IPS-20b (cell line): ENCODE results near the gene UCK2.
"Not testable (repeated sequence)": the region's sequence is repeated elsewhere in the genome, so short reads cannot be mapped to it uniquely, and the experiment has no call there.

Source experiments
- H3K27ac ChIP-seq: one replicate; pipeline ENCODE4 v1.5.1; 2013; ENCODE audit warnings: low read length
- H3K27me3 ChIP-seq: 2 replicates; pipeline ENCODE4 v1.6.1; 2013; ENCODE audit warnings: mild to moderate bottlenecking, low read length, inconsistent platforms; ENCODE audit not compliant: insufficient read depth
- H3K36me3 ChIP-seq: 2 replicates; pipeline ENCODE4 v1.6.1; 2013; ENCODE audit warnings: low read depth, mild to moderate bottlenecking, inconsistent platforms, low read length, moderate library complexity; ENCODE audit not compliant: insufficient read depth
- H3K4me1 ChIP-seq: 2 replicates; pipeline ENCODE4 v1.6.1; 2013; ENCODE audit warnings: mild to moderate bottlenecking, control low read depth, inconsistent platforms, low read length, moderate library complexity; ENCODE audit not compliant: insufficient read depth
- H3K4me3 ChIP-seq: 2 replicates; pipeline ENCODE4 v1.5.1; 2013; ENCODE audit warnings: mild to moderate bottlenecking, low read length, inconsistent platforms
- H3K9ac ChIP-seq: 2 replicates; pipeline ENCODE4 v1.6.1; 2013; ENCODE audit warnings: low read depth, mild to moderate bottlenecking, inconsistent platforms, low read length, moderate library complexity
- H3K9me3 ChIP-seq: 2 replicates; pipeline ENCODE4 v1.6.1; 2013; ENCODE audit warnings: mild to moderate bottlenecking, low read depth, low read length, inconsistent platforms; ENCODE audit not compliant: insufficient read depth

The UCK2 gene

DNA sequence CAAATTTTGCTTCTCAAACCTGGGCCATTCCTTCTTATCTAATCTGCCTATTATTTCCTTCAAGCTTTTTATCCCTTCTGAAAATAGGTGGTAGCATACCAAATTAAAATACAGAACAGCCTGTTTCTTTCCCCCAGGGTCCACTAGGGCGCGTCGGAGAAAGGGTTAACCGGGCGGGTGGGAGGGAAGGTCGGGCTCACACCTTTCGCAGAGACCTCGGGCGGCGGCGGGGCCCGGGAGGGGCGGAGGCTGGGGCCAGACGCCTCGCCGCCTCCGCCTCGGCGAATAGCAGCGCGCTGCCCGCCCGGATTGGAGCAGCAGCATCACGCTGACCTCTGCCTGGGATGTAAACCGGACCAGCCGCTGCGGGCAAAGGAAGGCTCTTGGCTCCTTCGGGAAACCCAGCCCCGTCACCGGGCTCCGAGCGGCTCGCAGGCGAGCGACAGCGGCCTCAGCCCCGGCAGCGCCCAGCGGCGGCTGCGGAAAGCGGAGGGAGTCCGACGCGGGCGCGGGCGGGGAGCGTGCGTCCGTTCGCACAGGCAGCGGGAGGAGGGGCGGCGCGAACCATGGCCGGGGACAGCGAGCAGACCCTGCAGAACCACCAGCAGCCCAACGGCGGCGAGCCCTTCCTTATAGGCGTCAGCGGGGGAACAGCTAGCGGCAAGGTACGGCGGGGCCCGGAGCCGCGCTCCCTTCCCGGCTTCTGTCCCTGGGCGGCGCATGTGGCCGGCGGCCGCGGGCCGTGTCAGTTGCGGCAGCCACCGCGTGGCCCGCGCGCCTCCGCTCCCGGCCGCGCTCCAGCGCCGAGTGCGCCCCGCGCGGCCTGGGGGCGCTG is at the start of gene UCK2:
TSS of gene UCK2 (plus strand) at position 347 of the 835 bp plus-strand sequence. CDS start at position 567, 220 bp downstream.
- H3K9ac ChIP-seq = peak within 1 kb of the TSS; percentile 99
- no peaks in the 10 kb centered on the region for H3K9me3 ChIP-seq
- no peaks in the 10 kb centered on the region for H3K27me3 ChIP-seq
- H3K27ac ChIP-seq = peak within 1 kb of the TSS; percentile 93
- H3K4me3 ChIP-seq = peak within 1 kb of the TSS; percentile 95
- peaks cover 15% of the 10 kb centered on the region for H3K4me1 ChIP-seq
- H3K36me3 ChIP-seq = no peaks in the 10 kb centered on the region

DNA sequence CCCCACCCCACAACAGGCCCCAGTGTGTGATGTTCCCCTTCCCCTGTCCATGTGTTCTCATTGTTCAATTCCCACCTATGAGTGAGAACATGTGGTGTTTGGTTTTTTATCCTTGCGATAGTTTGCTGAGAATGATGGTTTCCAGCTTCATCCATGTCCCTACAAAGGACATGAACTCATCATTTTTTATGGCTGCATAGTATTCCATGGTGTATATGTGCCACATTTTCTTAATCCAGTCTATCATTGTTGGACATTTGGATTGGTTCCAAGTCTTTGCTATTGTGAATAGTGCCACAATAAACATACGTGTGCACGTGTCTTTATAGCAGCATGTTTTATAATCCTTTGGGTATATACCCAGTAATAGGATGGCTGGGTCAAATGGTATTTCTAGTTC is 49.2 kb upstream of the UCK2 start:
- not testable (repeated sequence) for H3K4me3 ChIP-seq, H3K9ac ChIP-seq, H3K36me3 ChIP-seq, H3K27me3 ChIP-seq, H3K9me3 ChIP-seq, H3K27ac ChIP-seq, H3K4me1 ChIP-seq

DNA sequence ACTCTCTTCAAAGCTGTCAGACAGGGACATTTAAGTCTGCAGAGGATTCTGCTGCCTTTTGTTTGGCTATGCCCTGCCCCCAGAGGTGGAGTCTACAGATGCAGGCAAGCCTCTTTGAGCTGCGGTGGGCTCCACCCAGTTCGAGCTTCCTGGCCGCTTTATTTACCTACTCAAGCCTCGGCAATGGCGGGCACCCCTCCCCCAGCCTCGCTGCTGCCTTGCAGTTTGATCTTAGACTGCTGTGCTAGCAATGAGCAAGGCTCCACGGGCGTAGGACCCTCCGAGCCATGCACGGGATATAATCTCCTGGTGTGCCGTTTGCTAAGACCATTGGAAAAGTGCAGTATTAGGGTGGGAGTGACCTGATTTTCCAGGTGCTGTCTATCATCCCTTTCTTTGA is 43.9 kb upstream of the UCK2 start:
- H3K27ac ChIP-seq, H3K4me1 ChIP-seq, H3K36me3 ChIP-seq, H3K4me3 ChIP-seq, H3K27me3 ChIP-seq, H3K9ac ChIP-seq: not testable (repeated sequence)
- H3K9me3 ChIP-seq = peaks cover 12% of the 10 kb centered on the region

DNA sequence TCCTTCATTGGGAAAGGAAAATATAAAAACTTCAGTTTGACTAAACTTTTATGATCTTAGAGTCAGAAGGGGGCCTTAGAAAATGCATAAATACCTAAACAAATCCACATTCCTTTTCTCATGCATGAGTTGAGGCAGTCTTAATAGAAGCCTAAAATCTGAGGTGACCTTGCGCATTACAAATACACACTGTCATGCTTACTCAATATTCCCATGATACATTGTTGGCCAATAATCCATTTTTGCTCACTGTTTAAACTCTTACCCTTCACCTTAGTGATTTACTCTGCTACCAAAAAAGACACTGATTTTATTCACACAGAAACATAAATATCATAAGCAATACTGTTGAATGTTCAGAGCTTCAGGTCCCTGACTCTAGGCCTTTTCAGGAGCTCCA is 39.7 kb upstream of the UCK2 start:
- H3K4me1 ChIP-seq = no peaks in the 10 kb centered on the region
- H3K4me3 ChIP-seq = no peak overlapping the region
- H3K27me3 ChIP-seq = no peaks in the 10 kb centered on the region

DNA sequence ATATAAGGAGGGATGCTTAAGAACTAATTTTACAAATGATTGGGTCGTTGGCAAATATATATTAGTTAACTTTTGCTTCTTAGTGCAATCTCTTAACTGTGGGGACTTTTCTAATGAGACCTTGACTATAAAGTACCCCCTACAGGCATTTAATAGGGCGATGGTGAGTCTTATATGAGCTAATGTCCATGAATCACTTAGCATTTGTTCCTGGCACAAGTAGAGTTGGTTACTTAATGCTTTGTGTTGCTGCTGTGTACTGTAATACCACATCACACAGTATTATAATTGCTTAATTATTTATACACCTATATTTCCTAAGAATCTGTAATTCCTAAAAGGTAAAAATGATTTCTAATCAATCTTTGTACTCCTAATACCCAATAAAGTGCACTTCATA is 33.5 kb upstream of the UCK2 start:
- H3K4me3 ChIP-seq = no peak overlapping the region

More for the DNA sequence above, 39.7 kb upstream of the UCK2 start:
- H3K9ac ChIP-seq = no peak overlapping the region
- H3K27ac ChIP-seq = no peak overlapping the region
- H3K36me3 ChIP-seq = no peaks in the 10 kb centered on the region
- peaks cover 12% of the 10 kb centered on the region for H3K9me3 ChIP-seq

DNA sequence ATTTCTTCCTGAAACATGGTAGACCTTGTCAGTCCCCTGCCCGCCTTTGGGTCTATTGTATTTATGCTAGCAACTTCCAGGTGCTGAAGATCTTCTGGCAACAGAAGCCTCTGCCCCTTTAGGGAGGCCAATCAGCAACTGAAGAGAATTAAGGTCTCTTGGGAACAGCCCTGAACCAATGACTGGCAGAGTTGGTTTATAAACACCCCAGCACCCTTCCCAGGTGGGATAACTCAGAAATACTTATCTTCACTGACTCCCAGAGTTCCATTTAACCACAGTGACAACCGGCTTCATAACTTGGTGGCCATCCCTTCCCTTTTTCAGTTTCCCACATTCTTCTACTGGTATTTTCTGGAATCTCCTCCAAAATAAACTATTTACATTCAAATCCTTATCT is 31.5 kb upstream of the UCK2 start:
- no peak overlapping the region for H3K27ac ChIP-seq
- H3K27me3 ChIP-seq = no peaks in the 10 kb centered on the region
- H3K36me3 ChIP-seq = no peaks in the 10 kb centered on the region
- no peak overlapping the region for H3K4me3 ChIP-seq
- peaks cover 9% of the 10 kb centered on the region; the same call in 1 of the 2 replicates for H3K9me3 ChIP-seq
- no peaks in the 10 kb centered on the region for H3K4me1 ChIP-seq
- H3K9ac ChIP-seq = no peak overlapping the region

More for the DNA sequence above, 33.5 kb upstream of the UCK2 start:
- Histone ChIP-seq H3K4me1 (no peaks in the 10 kb centered on the region), H3K36me3 (no peaks in the 10 kb centered on the region), H3K27ac (no peak overlapping the region), H3K9ac (no peak overlapping the region), H3K27me3 (no peaks in the 10 kb centered on the region), H3K9me3 (peaks cover 1% of the 10 kb centered on the region; the same call in 1 of the 2 replicates)

DNA sequence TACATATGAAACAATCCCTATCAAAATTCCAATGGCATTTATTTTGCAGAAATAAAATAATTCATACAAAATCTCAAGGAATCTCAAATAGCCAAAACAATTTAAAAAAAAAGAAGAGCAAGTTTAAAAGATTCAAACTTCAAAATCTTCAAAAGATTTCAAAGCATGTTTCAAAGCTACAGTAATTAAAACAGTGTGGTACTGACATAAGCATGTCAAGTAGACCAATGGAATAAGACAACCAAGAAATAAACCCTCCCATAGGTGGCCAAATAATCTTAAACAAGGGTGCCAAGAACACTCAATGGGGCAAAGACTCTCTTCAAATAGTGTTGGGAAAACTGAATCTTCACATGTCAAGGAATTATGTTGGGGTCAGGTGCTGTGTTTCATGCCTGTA is 28.0 kb upstream of the UCK2 start:
- Histone ChIP-seq H3K27ac (no peak overlapping the region), H3K4me1 (no peaks in the 10 kb centered on the region), H3K36me3 (no peaks in the 10 kb centered on the region), H3K9me3 (peaks cover 9% of the 10 kb centered on the region; the same call in 1 of the 2 replicates), H3K9ac (no peak overlapping the region), H3K27me3 (no peaks in the 10 kb centered on the region), H3K4me3 (no peak overlapping the region)

DNA sequence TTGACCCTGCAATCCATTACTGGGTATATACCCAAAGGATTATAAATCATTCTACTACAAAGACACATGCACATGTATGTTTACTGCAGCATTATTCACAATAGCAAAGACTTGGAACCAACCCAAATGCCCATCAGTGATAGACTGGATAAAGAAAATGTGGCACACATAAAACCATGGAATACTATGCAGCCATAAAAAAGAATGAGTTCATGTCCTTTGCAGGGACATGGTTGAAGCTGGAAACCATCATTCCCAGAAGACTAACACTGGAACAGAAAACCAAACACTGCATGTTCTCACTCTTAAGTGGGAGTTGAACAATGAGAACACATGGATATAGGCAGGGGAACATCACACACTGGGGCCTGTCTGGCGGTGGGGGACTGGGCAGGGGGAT is 22.9 kb upstream of the UCK2 start:
- H3K27ac ChIP-seq = not testable (repeated sequence)

DNA sequence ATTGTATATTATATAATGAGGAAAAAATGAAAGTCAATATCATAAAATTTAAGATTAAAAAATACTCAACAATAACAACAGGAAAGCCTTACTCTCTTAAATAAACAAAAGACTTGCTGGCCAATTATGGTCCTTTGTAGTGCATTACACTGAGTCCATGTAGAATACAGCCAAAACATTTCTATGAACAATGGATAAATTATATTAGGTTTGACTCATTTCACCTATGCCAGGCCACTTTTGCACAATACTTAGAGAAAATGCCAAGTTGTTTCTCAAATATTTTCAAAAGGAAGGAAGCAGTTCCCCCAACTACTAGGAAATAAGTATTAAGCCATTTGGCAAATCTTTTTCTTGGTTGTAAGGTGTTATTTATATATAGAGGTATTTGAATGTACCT is 19.8 kb upstream of the UCK2 start:
- Histone ChIP-seq H3K9ac (no peak overlapping the region), H3K27ac (no peak overlapping the region), H3K36me3 (no peaks in the 10 kb centered on the region), H3K9me3 (no peaks in the 10 kb centered on the region), H3K4me1 (no peaks in the 10 kb centered on the region), H3K27me3 (no peaks in the 10 kb centered on the region), H3K4me3 (no peak overlapping the region)

More for the DNA sequence above, 22.9 kb upstream of the UCK2 start:
- not testable (repeated sequence) for H3K27me3 ChIP-seq, H3K36me3 ChIP-seq, H3K4me1 ChIP-seq, H3K9me3 ChIP-seq, H3K4me3 ChIP-seq, H3K9ac ChIP-seq

DNA sequence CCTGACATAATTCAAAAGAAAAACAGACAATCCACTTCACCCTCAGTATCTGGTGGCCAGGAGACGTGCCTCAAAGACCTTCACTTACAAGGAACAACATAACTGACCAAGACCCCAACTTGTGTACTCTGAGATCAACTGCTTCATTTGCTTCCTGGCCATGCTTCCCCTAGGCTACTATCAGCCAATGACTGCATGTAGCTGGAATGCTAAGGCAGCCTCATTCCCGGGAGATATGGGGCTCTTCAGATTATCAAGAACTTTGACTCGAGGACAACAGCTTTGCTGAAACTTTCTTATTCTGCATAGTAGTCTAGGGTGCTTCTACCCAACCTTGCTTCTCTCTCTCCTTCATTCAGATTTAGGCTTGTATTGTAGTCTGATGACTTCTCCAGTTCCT is 11.7 kb upstream of the UCK2 start:
- H3K4me1 ChIP-seq = no peaks in the 10 kb centered on the region
- no peak overlapping the region for H3K27ac ChIP-seq
- H3K9me3 ChIP-seq = no peaks in the 10 kb centered on the region
- no peak overlapping the region for H3K4me3 ChIP-seq
- no peaks in the 10 kb centered on the region for H3K36me3 ChIP-seq
- no peak overlapping the region for H3K9ac ChIP-seq
- no peaks in the 10 kb centered on the region for H3K27me3 ChIP-seq

DNA sequence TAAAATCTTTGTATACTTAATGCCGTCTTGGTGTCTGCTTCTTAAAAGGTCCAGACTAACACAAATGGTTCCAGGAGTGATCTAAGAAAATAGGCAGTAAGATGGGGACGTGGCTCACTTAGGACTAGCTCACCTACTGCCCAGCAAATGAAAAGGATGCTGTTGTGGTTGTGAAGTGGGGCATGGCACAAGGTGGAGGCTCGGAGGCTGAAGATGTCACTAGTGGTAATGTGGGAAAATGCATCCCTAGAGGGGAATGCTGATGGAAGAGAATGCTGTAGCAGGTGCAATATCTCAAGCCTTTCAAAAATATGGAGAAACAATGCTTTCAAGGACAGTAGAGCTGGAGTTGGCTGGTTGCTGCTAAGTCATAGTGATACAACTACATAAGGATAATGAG is 11.3 kb upstream of the UCK2 start:
- Histone ChIP-seq H3K9ac (no peak overlapping the region), H3K4me1 (no peaks in the 10 kb centered on the region), H3K27ac (no peak overlapping the region), H3K4me3 (no peak overlapping the region), H3K9me3 (no peaks in the 10 kb centered on the region), H3K27me3 (no peaks in the 10 kb centered on the region), H3K36me3 (no peaks in the 10 kb centered on the region)

DNA sequence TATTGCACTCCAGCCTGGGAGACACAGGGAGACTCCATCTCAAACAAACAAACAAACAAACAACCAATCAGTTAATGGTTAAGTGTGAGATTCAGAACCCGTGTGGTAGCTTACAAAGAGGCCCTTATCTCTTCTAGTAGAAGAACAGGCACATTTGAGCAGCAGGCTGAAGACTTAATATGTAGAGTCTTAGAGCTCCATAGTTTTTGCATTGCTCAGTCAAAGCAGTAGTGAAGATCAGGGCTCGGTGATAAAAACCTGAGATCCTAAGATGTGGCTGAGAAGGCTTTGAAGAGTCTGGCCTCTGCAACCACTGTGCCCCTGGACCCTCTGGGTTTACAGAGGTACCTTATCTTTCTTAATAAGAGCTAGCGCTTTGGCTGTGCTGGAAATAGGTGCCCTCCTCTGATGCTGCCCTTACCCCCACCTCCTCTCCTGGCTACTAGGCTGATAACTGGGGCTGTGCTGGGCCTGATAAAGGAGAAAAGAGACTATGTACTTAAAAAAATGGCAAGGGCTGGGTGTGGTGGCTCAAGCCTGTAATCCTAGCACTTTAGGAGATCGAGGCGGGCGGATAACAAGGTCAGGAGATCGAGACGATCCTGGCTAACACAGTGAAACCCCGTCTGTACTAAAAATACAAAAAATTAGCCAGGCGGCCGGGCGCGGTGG is 10.5 kb upstream of the UCK2 start:
- Histone ChIP-seq H3K4me1 (no peaks in the 10 kb centered on the region), H3K36me3 (no peaks in the 10 kb centered on the region), H3K4me3 (no peak overlapping the region), H3K27ac (no peak overlapping the region), H3K9me3 (no peaks in the 10 kb centered on the region), H3K27me3 (no peaks in the 10 kb centered on the region), H3K9ac (no peak overlapping the region)
